HG03045 (cell line): ENCODE data around the gene NUDT2.
"Not testable (repeated sequence)": the region's sequence is repeated elsewhere in the genome, so short reads cannot be mapped to it uniquely, and the experiment has no call there.

Experiments
- ATAC-seq: cut with Tn5 transposase; IDR thresholded peaks from one replicate; pipeline ENCODE4 v1.9.1; 2021; ENCODE audit warnings: mild to moderate bottlenecking, moderate library complexity; ENCODE audit not compliant: unreplicated experiment

The NUDT2 gene

DNA sequence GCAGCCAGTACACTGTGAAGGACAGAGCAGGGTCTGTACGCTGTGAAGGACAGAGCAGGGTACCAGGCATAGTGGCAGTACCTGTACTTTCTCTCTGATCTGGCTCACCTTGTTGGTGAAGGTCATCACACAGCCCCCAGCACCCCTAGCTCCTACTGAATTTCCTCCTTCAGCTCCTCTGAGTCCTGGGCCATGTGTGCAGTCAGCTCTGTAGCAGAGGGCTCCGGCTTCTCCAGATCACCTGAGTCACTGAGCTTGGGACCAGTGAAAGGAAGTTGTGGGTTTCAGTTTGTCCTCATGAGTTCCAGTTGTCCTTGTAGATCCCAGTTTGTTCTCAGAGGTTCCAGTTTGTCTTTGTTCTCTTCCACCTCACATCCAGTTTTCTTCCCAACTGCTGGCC, 5.5 kb downstream of the NUDT2 start:
- no peak for ATAC-seq

DNA sequence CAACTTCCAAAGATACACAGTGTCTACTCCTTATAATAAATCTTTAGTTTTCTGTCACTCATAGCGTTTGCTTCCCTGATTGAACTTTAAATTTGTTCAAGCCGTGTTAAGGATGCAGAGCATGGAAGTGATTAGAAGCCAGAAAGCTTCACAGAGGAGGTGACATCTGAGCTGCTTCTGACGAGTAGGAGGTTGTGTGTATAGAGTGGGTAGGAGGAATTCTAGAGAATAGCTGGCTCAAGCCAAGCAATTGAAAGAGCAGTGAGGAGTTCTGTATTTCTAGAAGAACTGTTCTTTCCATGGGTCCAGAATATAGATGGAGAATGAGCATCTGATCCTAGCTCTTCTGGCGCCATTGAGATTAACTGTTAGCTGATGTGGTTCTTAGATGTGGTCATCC, 6.0 kb downstream of the NUDT2 start:
- ATAC-seq: no peak

GRCh38 chr9:34337403-34337802, 8.0 kb downstream of the NUDT2 start:
- no peak for ATAC-seq

DNA sequence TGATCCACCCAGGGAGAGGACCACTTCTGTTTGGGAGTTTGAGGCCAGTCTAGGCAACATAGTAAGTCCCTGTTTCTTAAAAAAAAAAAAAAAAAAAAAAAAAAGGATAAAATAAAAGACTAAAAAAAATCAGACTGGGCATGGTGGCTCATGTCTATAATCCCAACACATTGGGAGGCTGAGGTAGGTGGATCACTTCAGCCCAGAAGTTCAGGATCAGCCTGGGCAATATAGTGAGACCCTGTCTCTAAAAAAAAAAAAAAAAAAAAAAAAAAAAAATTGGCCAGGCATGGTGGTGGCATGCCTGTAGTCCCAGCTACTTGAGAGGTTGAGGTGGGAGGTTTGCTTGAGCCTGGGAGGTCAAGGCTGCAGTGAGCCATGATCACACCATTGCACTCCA, 8.7 kb downstream of the NUDT2 start:
- not testable (repeated sequence) for ATAC-seq

DNA sequence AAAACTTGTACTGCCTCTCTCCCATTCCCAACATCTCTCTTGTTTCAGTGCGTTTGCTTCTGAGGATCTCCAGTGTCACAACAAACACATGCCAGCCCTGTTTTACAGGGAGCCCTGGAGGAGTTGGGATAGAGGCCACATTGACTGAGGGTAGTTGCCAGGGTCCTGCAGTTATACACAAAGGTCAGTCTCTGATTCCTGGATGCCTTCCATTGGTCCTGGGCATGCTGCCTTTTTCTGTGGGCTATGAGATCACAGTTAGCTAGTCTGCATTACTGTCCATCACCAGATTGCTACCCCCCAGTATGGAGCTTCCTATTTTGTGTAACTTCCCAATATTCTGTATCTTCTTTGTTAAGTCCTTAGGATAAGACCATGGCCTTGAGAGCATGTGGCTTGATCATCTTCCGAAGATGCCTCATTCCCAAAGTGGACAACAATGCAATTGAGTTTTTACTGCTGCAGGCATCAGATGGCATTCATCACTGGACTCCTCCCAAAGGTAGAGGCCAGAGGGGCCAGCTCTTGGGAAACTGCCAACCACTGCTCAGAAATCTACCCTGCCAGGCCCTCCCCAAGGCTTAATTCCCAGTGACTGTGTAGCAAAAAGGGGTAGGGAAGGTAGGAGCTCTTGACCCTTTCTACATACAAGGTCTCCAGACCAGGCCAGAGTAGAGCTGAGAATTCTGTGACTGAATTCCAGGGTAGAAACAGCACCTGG, 9.5 kb downstream of the NUDT2 start:
- ATAC-seq: no peak

- no peak for ATAC-seq
Measured at GRCh38 chr9:34341659-34342295, 12.4 kb downstream of the NUDT2 start.

- no peak for ATAC-seq
Measured at GRCh38 chr9:34343090-34343489, 13.7 kb downstream of the NUDT2 start.

DNA sequence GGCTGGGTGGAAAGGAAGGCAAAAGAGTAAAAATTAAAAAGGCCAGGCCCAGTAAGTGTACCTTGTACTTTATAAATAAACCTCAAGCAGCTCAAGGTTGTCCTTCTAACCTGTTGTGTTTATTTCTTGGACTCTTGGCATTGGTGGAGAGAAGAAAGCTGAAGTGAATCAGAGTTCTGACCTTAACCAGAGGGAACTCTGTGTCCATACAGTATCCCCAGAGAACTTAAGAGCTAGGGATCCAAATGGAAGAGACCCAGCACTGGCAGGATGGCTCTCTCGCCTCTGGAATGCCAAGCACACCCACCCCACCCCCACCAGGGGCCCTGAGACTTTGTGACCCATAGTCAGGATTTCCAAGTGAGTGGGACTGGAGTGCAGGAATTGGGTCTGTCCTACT, 14.2 kb downstream of the NUDT2 start:
- no peak for ATAC-seq

DNA sequence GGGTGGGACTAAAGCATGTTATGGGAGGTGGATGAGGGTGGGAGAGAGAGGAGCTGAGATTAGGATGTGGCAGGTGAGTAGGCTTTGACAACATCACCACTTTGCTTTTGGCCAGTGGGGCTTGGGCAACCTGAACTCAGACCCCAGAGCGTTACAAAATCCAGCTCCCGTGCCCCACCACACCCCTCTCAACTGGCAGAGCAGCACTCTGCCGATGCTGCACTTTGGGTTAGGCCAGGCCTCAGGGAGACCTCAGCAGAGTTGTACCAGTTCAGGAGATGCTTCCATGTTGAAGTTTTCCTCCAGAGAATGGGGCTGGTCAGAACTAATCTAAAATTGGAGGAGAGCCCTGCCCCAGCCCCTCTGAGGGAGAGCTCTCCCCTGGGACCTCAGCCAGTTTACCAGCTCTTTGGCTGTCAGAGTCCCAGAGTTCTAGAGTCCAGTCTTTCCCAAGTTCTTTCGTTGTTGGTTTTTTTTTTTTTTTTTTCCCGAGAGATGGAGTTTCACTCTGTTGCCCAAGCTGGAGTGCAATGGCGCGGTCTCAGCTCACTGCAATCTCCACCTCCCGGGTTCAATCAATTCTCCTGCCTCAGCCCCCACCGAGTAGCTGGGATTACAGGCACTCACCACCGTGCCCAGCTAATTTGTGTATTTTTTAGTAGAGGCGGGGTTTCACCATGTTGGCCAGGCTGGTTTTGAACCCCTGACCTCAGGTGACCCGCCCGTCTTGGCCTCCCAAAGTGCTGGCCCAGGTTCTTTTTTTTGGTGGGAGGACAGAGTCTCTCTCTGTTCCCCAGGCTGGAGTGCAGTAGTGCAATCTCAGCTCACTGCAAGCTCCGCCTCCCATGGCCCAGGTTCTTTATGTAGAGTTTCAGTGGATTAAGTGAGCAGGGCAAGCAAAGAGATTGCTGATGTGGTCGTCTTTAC, 17.8 kb downstream of the NUDT2 start:
- no peak for ATAC-seq

GRCh38 chr9:34347800-34348158, 18.4 kb downstream of the NUDT2 start:
- no peak for ATAC-seq

GRCh38 chr9:34349324-34349723, 20.0 kb downstream of the NUDT2 start:
- no peak for ATAC-seq

GRCh38 chr9:34352122-34352652, 22.8 kb downstream of the NUDT2 start:
- not testable (repeated sequence) for ATAC-seq

DNA sequence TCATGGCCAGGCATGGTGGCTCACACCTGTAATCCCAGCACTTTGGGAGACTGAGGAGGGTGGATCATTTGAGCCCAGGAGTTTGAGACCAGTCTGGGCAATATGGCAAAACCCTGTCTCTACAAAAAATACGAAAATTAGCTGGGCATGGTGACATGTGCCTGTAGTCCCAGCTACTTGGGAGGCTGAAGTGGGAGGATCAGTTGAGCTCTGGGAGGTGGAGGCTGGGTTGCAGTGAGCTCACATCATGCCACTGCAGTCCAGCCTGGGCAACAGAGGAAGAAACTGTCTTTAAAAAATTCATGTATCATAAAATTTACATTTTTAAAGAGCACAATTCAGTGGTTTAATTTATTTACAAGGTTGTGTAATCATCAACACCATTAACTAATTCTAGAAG, 23.6 kb downstream of the NUDT2 start:
- not testable (repeated sequence) for ATAC-seq

GRCh38 chr9:34362614-34363214, 33.3 kb downstream of the NUDT2 start:
- no peak for ATAC-seq

GRCh38 chr9:34363619-34364351, 34.4 kb downstream of the NUDT2 start:
- ATAC-seq: no peak

- ATAC-seq: no peak
Measured at GRCh38 chr9:34365282-34365681, 35.9 kb downstream of the NUDT2 start.

DNA sequence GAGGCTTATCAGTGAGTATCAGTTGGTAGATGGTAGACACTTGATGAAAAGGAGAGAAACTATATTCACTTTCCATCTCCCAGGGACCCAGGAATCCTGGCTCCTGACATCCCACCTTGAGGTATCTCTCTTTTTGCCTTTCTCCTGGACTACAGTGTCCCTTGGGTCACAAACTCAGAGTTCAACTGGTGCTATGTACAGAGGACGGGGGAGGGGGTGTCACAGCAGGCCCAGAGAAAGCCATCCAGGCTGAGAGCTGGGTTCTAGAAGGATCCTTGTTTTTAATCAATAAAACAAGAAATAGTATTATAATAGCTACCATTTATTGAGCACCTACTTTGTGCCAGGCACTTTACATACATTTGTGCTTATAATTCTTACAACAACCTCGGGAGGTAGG, 37.0 kb downstream of the NUDT2 start:
- no peak for ATAC-seq

GRCh38 chr9:34367751-34368410, 38.5 kb downstream of the NUDT2 start:
- ATAC-seq: not testable (repeated sequence)

- not testable (repeated sequence) for ATAC-seq
Measured at GRCh38 chr9:34368796-34369195, 39.4 kb downstream of the NUDT2 start.

GRCh38 chr9:34369636-34370035, 40.3 kb downstream of the NUDT2 start:
- no peak for ATAC-seq
